ENCODE results near the gene FMO1.

Gene FMO1

DNA sequence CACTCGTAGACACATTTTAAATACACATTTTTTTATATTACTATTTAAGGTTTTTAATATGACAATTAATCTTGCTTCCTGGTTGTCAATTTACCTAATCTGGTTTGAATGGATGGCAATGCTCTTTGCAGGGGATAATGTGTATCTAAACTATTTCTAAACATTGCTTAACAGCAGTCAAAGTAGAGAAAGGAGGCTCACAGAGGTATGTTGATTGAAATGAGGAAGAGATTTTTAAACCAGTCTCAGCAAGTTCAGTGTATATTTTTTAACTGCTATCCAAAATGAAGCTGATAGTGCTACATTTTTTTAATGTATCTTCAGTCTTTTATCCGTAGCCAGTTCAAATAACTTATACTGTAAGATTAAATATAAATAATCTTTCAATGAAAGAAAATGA is 17.4 kb downstream of the FMO1 start:
- TF ChIP-seq RAD21 (IDR thresholded peaks at IDR 0.05; ENCODE audit: low read depth) (no peak), ZBTB7A (IDR thresholded peaks at IDR 0.05; ENCODE audit: low read depth) (no peak), TEAD4 (IDR thresholded peaks at IDR 0.05) (no peak), CEBPB (IDR thresholded peaks at IDR 0.05) (no peak), TAF1 (IDR thresholded peaks at IDR 0.05; ENCODE audit: low read depth) (no peak), EGR1 (IDR thresholded peaks at IDR 0.05) (no peak), FOXM1 (IDR thresholded peaks at IDR 0.05; ENCODE audit: borderline replicate concordance, low read depth) (no peak), YY1 (IDR thresholded peaks at IDR 0.05; ENCODE audit: low read depth) (no peak), NFIC (IDR thresholded peaks at IDR 0.05) (no peak)
- TF ChIP-seq, protein P1, sequence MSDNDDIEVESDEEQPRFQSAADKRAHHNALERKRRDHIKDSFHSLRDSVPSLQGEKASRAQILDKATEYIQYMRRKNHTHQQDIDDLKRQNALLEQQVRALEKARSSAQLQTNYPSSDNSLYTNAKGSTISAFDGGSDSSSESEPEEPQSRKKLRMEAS (IDR thresholded peaks at IDR 0.05), result no peak
- TF ChIP-seq, protein P2, sequence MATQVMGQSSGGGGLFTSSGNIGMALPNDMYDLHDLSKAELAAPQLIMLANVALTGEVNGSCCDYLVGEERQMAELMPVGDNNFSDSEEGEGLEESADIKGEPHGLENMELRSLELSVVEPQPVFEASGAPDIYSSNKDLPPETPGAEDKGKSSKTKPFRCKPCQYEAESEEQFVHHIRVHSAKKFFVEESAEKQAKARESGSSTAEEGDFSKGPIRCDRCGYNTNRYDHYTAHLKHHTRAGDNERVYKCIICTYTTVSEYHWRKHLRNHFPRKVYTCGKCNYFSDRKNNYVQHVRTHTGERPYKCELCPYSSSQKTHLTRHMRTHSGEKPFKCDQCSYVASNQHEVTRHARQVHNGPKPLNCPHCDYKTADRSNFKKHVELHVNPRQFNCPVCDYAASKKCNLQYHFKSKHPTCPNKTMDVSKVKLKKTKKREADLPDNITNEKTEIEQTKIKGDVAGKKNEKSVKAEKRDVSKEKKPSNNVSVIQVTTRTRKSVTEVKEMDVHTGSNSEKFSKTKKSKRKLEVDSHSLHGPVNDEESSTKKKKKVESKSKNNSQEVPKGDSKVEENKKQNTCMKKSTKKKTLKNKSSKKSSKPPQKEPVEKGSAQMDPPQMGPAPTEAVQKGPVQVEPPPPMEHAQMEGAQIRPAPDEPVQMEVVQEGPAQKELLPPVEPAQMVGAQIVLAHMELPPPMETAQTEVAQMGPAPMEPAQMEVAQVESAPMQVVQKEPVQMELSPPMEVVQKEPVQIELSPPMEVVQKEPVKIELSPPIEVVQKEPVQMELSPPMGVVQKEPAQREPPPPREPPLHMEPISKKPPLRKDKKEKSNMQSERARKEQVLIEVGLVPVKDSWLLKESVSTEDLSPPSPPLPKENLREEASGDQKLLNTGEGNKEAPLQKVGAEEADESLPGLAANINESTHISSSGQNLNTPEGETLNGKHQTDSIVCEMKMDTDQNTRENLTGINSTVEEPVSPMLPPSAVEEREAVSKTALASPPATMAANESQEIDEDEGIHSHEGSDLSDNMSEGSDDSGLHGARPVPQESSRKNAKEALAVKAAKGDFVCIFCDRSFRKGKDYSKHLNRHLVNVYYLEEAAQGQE (IDR thresholded peaks at IDR 0.05; ENCODE audit: low read depth), result no peak

DNA sequence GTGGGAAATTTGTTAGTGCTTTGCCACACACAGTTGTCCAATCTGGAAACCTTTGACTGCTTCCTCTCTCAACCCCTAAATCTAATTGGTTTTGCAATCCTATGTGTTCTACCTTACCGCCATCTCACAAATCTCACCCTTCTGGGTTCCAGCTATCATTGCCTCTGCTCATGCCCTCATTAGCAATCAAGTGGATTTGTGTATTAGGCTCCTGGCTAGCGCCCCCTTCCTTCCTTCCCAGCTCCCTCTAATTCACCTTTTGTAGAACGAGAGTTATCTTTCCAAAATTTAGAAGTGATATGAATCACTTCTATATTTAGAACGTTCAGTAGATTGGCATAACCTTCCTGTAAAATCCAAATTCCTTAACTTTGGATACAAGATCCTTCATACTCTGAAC is 18.6 kb downstream of the FMO1 start:
- TF ChIP-seq CEBPB (IDR thresholded peaks at IDR 0.05) (no peak), RAD21 (IDR thresholded peaks at IDR 0.05; ENCODE audit: low read depth) (no peak), YY1 (IDR thresholded peaks at IDR 0.05; ENCODE audit: low read depth) (no peak), ZBTB7A (IDR thresholded peaks at IDR 0.05; ENCODE audit: low read depth) (no peak), FOXM1 (IDR thresholded peaks at IDR 0.05; ENCODE audit: borderline replicate concordance, low read depth) (no peak), NFIC (IDR thresholded peaks at IDR 0.05) (no peak)

DNA sequence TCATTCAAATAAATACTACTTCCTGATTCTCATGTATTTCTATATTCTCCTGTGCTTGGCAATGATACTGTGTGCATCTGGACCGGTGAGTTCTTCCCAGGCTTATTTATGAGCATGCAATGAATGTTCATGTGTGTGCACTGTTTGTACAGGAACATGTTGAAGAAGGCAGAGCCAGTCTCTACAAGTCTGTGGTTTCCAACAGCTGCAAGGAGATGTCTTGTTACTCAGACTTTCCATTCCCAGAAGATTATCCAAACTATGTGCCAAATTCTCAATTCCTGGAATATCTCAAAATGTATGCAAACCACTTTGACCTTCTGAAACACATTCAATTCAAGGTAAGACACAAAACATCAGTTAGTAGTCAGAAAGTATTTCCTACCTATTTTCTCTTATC is 19.1 kb downstream of the FMO1 start:
- TF ChIP-seq ZBTB7A (IDR thresholded peaks at IDR 0.05; ENCODE audit: low read depth) (no peak), TCF12 (IDR thresholded peaks at IDR 0.05; ENCODE audit: low read depth) (no peak), CREB1 (IDR thresholded peaks at IDR 0.05; ENCODE audit: low read depth) (no peak)

DNA sequence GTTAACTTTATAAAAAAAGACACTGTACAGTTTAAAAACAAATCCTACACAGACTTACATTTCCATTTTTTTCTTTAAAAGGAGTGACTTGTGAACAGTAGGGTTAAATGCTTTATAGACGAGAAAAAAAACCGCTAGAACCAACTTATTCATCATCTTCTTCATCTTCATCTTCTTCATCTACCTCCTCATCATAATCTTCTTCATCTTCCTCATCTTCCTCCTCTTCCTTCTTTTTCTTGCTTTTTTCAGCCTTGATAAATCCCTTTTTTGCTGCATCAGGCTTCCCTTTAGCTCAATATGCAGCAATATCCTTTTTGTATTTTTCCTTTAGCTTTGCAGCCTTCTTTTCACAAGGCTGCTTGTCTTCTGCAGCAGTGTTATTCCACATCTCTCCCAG is 22.5 kb downstream of the FMO1 start:
- TF ChIP-seq NFIC (IDR thresholded peaks at IDR 0.05) (no peak), FOXM1 (IDR thresholded peaks at IDR 0.05; ENCODE audit: borderline replicate concordance, low read depth) (no peak), EGR1 (IDR thresholded peaks at IDR 0.05) (no peak), CREB1 (IDR thresholded peaks at IDR 0.05; ENCODE audit: low read depth) (no peak), TCF12 (IDR thresholded peaks at IDR 0.05; ENCODE audit: low read depth) (no peak), TEAD4 (IDR thresholded peaks at IDR 0.05) (no peak), ZBTB7A (IDR thresholded peaks at IDR 0.05; ENCODE audit: low read depth) (no peak), EP300 (IDR thresholded peaks at IDR 0.05; ENCODE audit: borderline replicate concordance) (no peak), RAD21 (IDR thresholded peaks at IDR 0.05; ENCODE audit: low read depth) (no peak), TAF1 (IDR thresholded peaks at IDR 0.05; ENCODE audit: low read depth) (no peak), CEBPB (IDR thresholded peaks at IDR 0.05) (no peak), YY1 (IDR thresholded peaks at IDR 0.05; ENCODE audit: low read depth) (no peak)
- TF ChIP-seq, protein P3, sequence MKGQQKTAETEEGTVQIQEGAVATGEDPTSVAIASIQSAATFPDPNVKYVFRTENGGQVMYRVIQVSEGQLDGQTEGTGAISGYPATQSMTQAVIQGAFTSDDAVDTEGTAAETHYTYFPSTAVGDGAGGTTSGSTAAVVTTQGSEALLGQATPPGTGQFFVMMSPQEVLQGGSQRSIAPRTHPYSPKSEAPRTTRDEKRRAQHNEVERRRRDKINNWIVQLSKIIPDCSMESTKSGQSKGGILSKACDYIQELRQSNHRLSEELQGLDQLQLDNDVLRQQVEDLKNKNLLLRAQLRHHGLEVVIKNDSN (IDR thresholded peaks at IDR 0.05), result no peak
- TF ChIP-seq, protein P1 (IDR thresholded peaks at IDR 0.05), result no peak
- TF ChIP-seq, protein P2 (IDR thresholded peaks at IDR 0.05; ENCODE audit: low read depth), result no peak

DNA sequence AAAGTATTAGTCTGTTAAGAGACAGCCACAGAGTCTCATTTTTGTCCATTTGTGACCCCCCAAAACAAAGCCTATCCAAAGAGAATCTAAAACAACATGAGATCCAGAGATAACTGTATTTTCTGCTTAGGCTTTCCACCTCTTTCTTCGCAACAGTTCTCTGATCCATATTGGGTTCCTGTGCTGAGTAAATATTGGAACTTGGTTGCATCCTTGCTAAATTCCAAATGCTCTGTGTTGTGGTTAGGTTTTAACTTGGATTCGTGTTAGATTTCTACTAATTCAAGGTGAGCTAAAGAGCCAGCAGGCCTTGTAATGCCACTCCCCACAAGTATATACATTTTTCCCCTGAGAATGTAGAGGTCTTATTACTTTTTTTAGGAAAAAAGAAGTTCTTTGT is 29.2 kb downstream of the FMO1 start:
- TF ChIP-seq CEBPB (IDR thresholded peaks at IDR 0.05) (no peak), TCF12 (IDR thresholded peaks at IDR 0.05; ENCODE audit: low read depth) (no peak)

DNA sequence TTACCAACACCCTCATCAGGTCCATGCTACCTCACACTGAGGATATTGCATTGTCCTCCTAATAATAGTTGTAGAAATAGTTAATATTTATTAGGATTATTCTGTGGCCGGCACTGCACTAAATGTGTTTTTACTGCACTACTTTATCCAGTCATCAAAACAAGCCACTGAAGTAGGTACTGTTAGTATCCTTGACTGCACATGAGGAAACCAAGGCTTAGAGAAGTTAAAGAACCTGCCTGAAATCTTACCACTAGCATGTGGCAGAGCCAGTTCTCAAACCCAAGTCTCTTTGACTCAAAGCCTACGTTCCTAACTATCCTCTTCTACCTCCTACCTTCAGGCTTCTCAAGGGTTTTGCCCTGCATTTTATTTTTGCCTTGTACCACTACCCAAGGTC is 30.9 kb downstream of the FMO1 start:
- TF ChIP-seq TEAD4 (IDR thresholded peaks at IDR 0.05) (no peak), FOXM1 (IDR thresholded peaks at IDR 0.05; ENCODE audit: borderline replicate concordance, low read depth) (no peak), CEBPB (IDR thresholded peaks at IDR 0.05) (no peak), EGR1 (IDR thresholded peaks at IDR 0.05) (no peak), CREB1 (IDR thresholded peaks at IDR 0.05; ENCODE audit: low read depth) (no peak), TAF1 (IDR thresholded peaks at IDR 0.05; ENCODE audit: low read depth) (no peak)

DNA sequence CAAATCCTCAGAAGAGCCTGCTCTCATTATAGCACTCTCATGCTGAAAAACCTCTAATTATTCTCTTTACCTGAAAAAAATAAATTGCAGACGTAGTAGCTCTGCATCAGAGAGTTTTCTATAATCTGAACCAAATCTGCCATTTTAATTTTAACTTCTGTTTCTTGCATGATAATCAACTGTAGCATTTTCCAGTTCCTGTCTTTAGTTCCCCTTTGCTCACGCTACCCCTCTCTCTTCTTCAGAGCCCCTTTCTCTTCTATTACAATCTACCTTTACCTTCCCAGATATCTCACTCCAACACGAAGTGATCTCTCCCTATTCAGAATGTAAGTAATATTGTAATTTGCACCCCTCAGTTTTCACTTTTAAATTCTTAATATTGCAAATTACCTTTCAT is 31.4 kb downstream of the FMO1 start:
- TF ChIP-seq EGR1 (IDR thresholded peaks at IDR 0.05) (no peak), FOXM1 (IDR thresholded peaks at IDR 0.05; ENCODE audit: borderline replicate concordance, low read depth) (no peak), YY1 (IDR thresholded peaks at IDR 0.05; ENCODE audit: low read depth) (no peak), CEBPB (IDR thresholded peaks at IDR 0.05) (no peak), RAD21 (IDR thresholded peaks at IDR 0.05; ENCODE audit: low read depth) (no peak), TAF1 (IDR thresholded peaks at IDR 0.05; ENCODE audit: low read depth) (no peak), EP300 (IDR thresholded peaks at IDR 0.05; ENCODE audit: borderline replicate concordance) (no peak)

All from Ishikawa (cell line).